ENCODE results near the gene RPS6KA2.

RPS6KA2 gene

DNA sequence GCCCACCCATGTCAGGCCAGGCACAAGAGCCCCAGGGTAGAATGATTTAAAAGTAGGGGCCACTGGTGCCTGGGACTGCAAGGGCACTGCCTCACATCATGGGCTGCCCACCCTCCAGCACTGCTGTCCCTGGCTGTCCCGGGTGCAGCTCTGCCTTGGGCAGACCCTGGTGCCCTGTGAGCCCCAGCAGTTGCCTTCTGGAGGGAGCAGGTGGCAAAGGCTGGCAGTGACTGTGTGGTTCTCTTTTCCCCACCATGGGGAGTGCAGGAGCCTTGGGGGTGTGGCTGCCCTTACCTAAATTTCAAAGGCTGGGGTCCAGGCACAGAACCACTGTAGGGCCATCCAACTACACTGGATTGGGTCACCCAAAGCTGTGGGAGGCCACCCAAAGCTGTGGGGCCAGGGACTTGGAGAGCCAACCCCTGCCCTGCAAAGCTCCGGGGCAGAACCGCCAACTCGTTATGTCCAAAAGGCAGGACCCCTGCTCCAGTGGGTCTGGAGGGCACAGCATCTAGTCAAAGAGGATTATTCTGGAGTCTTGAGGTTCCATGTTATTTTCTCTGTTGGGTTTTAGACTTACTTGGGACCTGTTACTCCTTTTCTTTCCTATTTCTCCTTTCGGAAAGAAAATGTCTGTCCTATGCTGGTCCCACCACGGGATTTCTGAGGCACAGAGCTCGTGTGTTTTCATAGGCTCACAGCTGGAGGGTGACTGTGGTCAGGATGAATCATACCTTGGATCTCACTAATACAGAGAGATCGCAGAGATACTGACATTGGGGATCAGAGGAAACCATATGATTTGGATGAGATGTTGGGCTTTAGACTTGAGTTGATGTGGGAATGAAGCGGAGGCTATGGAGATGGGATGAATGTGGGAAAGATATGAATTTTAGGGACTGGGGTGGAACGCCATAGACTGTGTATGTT, 105.9 kb downstream of the RPS6KA2 start:
- Histone ChIP-seq H3K27ac (no peak overlapping the region), H3K4me3 (no peak overlapping the region), H3K4me1 (no peaks in the 10 kb centered on the region), H3K9me3 (no peaks in the 10 kb centered on the region), H3K27me3 (no peaks in the 10 kb centered on the region), H3K36me3 (peaks cover 0 to 5% (median 0%) of the 10 kb centered on the region in 3 donors)
- intact Hi-C loops (cut with DNase I; ENCODE audit: low total_unique reads): no loop called here
- TF ChIP-seq, protein P1, sequence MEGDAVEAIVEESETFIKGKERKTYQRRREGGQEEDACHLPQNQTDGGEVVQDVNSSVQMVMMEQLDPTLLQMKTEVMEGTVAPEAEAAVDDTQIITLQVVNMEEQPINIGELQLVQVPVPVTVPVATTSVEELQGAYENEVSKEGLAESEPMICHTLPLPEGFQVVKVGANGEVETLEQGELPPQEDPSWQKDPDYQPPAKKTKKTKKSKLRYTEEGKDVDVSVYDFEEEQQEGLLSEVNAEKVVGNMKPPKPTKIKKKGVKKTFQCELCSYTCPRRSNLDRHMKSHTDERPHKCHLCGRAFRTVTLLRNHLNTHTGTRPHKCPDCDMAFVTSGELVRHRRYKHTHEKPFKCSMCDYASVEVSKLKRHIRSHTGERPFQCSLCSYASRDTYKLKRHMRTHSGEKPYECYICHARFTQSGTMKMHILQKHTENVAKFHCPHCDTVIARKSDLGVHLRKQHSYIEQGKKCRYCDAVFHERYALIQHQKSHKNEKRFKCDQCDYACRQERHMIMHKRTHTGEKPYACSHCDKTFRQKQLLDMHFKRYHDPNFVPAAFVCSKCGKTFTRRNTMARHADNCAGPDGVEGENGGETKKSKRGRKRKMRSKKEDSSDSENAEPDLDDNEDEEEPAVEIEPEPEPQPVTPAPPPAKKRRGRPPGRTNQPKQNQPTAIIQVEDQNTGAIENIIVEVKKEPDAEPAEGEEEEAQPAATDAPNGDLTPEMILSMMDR (IDR thresholded peaks at IDR 0.05): no peak
- no peak for DNase-seq

DNA sequence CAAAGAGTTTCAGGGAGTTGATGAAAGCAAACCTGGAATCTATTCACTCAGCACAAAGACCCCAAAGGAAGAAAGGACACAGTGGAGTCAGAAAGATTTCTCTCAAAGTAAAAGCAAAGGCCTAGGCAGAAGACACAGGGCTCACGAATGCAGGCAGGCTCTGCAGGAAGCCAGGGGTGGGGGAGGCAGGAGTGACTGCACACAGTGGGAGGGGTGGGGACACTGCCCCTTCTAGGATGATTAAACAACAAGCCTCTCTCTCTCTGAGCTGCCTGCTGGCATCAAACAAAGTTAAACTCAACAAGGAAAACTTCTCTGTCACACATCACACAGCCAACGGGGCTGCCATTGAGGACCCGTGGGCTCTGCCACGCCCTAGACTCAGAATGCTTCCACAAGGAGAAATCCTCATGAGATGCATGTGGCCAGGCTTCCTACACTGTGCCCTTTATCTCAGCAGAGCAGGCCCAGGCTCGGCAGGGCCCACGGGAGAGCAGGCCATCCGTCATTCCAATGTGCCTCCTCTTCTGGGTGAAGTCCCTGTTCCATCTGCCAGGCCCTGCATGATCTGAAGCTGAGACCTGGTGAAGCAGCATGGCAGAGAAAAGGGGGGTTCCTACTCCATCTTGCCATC, 110.7 kb downstream of the RPS6KA2 start:
- no peaks in the 10 kb centered on the region for H3K4me1 ChIP-seq
- intact Hi-C loops (cut with DNase I; ENCODE audit: low total_unique reads): no loop called here
- H3K27me3 ChIP-seq: no peaks in the 10 kb centered on the region
- no peak overlapping the region for H3K4me3 ChIP-seq
- no peaks in the 10 kb centered on the region for H3K9me3 ChIP-seq
- H3K36me3 ChIP-seq: peaks cover 0 to 11% (median 0%) of the 10 kb centered on the region in 3 donors
- peak in 1 of 2 donors; percentile 19 for DNase-seq
- no peak overlapping the region for H3K27ac ChIP-seq
- TF ChIP-seq, protein P1 (IDR thresholded peaks at IDR 0.05): no peak

DNA sequence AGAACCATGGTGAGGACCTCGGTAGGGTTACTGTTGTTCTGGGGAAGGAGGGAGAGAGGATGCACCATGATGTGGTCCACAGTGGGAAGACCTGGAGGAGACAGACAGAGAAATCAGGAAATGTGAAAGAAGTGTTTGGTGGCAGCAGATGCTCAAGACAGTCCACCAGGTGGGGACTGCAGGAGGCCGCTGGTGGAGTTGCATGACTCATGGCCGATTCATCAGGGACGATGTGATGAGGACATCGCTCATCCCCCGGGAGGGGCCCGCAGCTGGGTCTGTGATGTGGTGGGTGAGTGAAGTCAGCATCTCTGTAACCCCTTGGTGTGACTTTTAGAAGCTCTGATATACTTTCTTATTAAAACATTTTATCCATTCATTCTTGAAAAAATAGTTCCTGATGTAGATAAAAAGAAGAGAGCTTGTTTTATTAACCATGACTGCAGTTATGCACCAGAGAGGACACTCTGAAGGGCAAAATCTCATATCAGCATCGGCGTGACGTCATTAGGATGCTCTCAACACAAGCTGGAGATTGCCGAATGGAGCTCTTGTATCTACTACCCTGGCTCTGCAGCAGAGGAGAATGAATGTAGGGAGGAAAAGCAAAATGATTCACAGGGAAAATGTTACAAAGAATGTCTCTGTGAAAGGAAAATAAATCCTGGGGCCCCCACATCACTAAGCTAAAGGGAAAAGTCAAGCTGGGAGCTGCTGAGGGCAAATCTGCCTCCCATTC, 111.8 kb downstream of the RPS6KA2 start:
- Histone ChIP-seq H3K9me3 (no peaks in the 10 kb centered on the region), H3K27me3 (no peaks in the 10 kb centered on the region), H3K4me1 (no peaks in the 10 kb centered on the region), H3K4me3 (no peak overlapping the region), H3K27ac (no peak overlapping the region), H3K36me3 (peaks cover 0 to 11% (median 0%) of the 10 kb centered on the region in 3 donors)
- intact Hi-C loops (cut with DNase I; ENCODE audit: low total_unique reads): no loop called here
- DNase-seq: peak in 1 of 2 donors; percentile 49
- TF ChIP-seq, protein P1 (IDR thresholded peaks at IDR 0.05): no peak

DNA sequence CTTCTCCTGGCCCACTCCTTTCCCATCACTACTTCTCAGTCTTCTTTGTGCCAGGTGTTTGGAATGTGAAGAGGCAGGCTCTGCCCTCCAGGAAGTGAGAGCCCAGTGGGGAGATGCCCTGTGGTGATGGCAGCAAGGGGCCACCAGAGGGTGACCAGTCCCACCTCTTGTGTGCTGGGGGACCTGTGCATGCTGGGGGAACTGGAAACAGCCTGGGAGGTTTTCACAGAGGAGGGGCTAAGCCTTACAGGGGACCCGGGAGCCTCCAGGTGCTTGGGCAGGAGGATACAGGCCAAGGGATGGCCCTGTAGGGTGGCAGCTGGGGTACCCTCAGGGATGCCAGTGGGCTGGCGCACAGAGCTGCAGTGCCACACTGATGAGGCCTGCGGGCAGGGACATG, 112.9 kb downstream of the RPS6KA2 start:
- DNase-seq: peak in 1 of 2 donors; percentile 59
- no peaks in the 10 kb centered on the region for H3K4me1 ChIP-seq
- no peak overlapping the region for H3K4me3 ChIP-seq
- intact Hi-C loops (cut with DNase I; ENCODE audit: low total_unique reads): no loop called here
- TF ChIP-seq, protein P1 (IDR thresholded peaks at IDR 0.05): no peak
- H3K36me3 ChIP-seq: peaks cover 0 to 14% (median 5%) of the 10 kb centered on the region in 3 donors
- no peaks in the 10 kb centered on the region for H3K9me3 ChIP-seq
- no peak overlapping the region for H3K27ac ChIP-seq
- no peaks in the 10 kb centered on the region for H3K27me3 ChIP-seq

DNA sequence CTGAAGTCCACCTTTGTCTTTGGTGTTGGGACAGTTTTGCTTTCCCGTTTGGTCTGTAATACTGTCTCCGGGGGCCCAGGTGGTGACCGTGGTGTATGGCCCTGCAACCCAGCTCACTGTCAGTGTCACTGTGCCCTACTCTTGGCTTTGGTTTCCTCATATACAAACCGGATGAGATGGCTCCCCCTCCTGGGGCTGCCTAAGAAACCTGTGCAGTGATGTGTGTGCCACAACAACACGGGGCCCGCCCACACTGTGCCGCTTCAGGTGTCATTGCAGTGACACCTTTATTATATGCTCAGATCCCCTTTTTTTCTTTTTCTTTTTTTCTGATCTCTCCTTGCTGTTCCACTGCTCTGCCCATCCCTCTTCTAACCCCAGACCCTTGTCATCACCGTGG, 114.5 kb downstream of the RPS6KA2 start:
- Histone ChIP-seq H3K27me3 (no peaks in the 10 kb centered on the region), H3K4me1 (no peaks in the 10 kb centered on the region), H3K27ac (no peak overlapping the region), H3K4me3 (no peak overlapping the region), H3K9me3 (no peaks in the 10 kb centered on the region), H3K36me3 (peaks cover 0 to 29% (median 10%) of the 10 kb centered on the region in 3 donors)
- TF ChIP-seq, protein P1 (IDR thresholded peaks at IDR 0.05): no peak
- intact Hi-C loops (cut with DNase I; ENCODE audit: low total_unique reads): no loop called here
- peak; percentile 16 to 49 for DNase-seq
